ENCODE measurements around the gene MMAB.

The MMAB gene

GRCh38 chr12:109529691-109530640, 43.3 kb downstream of the MMAB start:
- TF ChIP-seq CTCF (IDR thresholded peaks at IDR 0.05; ENCODE audit: control insufficient read depth, insufficient read depth, low read depth, low read length, missing control alignments), result no peak
- no peak for DNase-seq (ENCODE audit: low read depth)
- no peak overlapping the region for H3K4me3 ChIP-seq (ENCODE audit: control insufficient read depth, low read depth, low read length)

- no peak for DNase-seq (ENCODE audit: low read depth)
- H3K4me3 ChIP-seq (ENCODE audit: control insufficient read depth, low read depth, low read length), result no peak overlapping the region
- no peak for TF ChIP-seq CTCF (IDR thresholded peaks at IDR 0.05; ENCODE audit: control insufficient read depth, insufficient read depth, low read depth, low read length, missing control alignments)
Observed at GRCh38 chr12:109527489-109528123, 45.7 kb downstream of the MMAB start.

- TF ChIP-seq CTCF (IDR thresholded peaks at IDR 0.05; ENCODE audit: control insufficient read depth, insufficient read depth, low read depth, low read length, missing control alignments), result no peak
- no peak overlapping the region for H3K4me3 ChIP-seq (ENCODE audit: control insufficient read depth, low read depth, low read length)
- DNase-seq (ENCODE audit: low read depth), result no peak
Observed at GRCh38 chr12:109525279-109525585, 48.1 kb downstream of the MMAB start.

- DNase-seq (ENCODE audit: low read depth), result no peak
- TF ChIP-seq CTCF (IDR thresholded peaks at IDR 0.05; ENCODE audit: control insufficient read depth, insufficient read depth, low read depth, low read length, missing control alignments), result no peak
- no peak overlapping the region for H3K4me3 ChIP-seq (ENCODE audit: control insufficient read depth, low read depth, low read length)
Observed at GRCh38 chr12:109524466-109525278, 48.6 kb downstream of the MMAB start.

GRCh38 chr12:109523504-109523903, 49.8 kb downstream of the MMAB start:
- TF ChIP-seq CTCF (IDR thresholded peaks at IDR 0.05; ENCODE audit: control insufficient read depth, insufficient read depth, low read depth, low read length, missing control alignments), result no peak
- no peak overlapping the region for H3K4me3 ChIP-seq (ENCODE audit: control insufficient read depth, low read depth, low read length)
- no peak for DNase-seq (ENCODE audit: low read depth)

GRCh38 chr12:109523071-109523470, 50.2 kb downstream of the MMAB start:
- TF ChIP-seq CTCF (IDR thresholded peaks at IDR 0.05; ENCODE audit: control insufficient read depth, insufficient read depth, low read depth, low read length, missing control alignments), result no peak
- DNase-seq (ENCODE audit: low read depth), result no peak
- no peak overlapping the region for H3K4me3 ChIP-seq (ENCODE audit: control insufficient read depth, low read depth, low read length)
